Colonic mucosa (tissue), 4 donors: Measurements from ENCODE around the gene CTNND2. TPM values are rescaled to one million over a fixed set of nuclear protein-coding genes. Genes with fewer than 3 reads are reported as not detected.

Source experiments
- DNase-seq: peaks from one replicate; pipeline ENCODE4 v3.0.0-alpha.2; 2020
- H3K27ac ChIP-seq: fragments of 200-600 bp; one replicate; pipeline ENCODE4 v1.8.0; 2021
- H3K27me3 ChIP-seq: fragments of 200-600 bp; one replicate; pipeline ENCODE4 v1.8.0; 2021
- H3K36me3 ChIP-seq: fragments of 200-600 bp; one replicate; pipeline ENCODE4 v1.8.0; 2021
- H3K4me1 ChIP-seq: fragments of 200-600 bp; one replicate; pipeline ENCODE4 v1.8.0; 2021; ENCODE audit warnings: mild to moderate bottlenecking
- H3K4me3 ChIP-seq: fragments of 200-600 bp; one replicate; pipeline ENCODE4 v1.8.0; 2021
- H3K9ac ChIP-seq, 2 donors: one replicate each; pipeline ENCODE4 v1.7.0; 2013; ENCODE audit warnings: control low read depth in 2 of 2, low read depth in 2 of 2, low read length in 2 of 2
- H3K9me3 ChIP-seq: fragments of 200-600 bp; one replicate; pipeline ENCODE4 v1.8.0; 2021
- intact Hi-C: fragments of 100-400 bp; cut with DNase I; formaldehyde crosslinking; loops from one replicate; pipeline ENCODE4 v1.14.1; 2022
- total RNA-seq, 2 donors: library from RNA; stranded (reverse); fragmentation: NEBNext Ultra II Directional in 1 of 2; extraction: Animal tissue kit (Norgen Biotek cat#: 25700) in 1 of 2; gene quantifications; one replicate each; pipeline ENCODE4 v1.2.1, GENCODE V29; 2021
- TF ChIP-seq, protein P1 (sequence below): fragments of 200-600 bp; IDR thresholded peaks from one replicate; pipeline ENCODE4 v1.8.0; 2022; ENCODE audit warnings: antibody characterized with exemption, mild to moderate bottlenecking
- donor health status: healthy.
- donor health status: DM: no; HTN: no; CAD: no.
- donor health status: DM: no; HTN: no; CAD: no.

CTNND2 gene
- total RNA-seq, 2 donors from 2014 or later, result 1.1 TPM

DNA sequence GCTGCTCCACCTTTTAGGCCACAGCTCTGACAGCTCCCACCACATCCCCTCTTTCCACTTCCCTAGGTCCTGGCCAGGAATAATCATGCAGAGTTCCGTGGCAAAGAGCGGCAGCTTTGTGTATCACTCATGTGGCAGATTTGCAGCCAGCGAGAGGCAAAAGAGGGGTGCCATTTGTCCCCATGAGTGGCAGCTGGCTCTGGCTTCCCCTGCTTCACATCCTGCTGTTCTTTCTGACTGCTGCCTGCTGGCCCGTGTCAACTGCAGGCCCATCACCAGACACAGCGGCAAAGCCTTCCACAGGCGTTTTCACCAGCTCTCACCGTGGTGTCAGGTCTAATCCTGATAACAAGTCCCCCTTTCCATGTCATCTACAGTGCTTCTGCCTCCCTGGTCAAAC, 712.6 kb downstream of the CTNND2 start:
- intact Hi-C loops, result no loop called here
- TF ChIP-seq, protein P1, sequence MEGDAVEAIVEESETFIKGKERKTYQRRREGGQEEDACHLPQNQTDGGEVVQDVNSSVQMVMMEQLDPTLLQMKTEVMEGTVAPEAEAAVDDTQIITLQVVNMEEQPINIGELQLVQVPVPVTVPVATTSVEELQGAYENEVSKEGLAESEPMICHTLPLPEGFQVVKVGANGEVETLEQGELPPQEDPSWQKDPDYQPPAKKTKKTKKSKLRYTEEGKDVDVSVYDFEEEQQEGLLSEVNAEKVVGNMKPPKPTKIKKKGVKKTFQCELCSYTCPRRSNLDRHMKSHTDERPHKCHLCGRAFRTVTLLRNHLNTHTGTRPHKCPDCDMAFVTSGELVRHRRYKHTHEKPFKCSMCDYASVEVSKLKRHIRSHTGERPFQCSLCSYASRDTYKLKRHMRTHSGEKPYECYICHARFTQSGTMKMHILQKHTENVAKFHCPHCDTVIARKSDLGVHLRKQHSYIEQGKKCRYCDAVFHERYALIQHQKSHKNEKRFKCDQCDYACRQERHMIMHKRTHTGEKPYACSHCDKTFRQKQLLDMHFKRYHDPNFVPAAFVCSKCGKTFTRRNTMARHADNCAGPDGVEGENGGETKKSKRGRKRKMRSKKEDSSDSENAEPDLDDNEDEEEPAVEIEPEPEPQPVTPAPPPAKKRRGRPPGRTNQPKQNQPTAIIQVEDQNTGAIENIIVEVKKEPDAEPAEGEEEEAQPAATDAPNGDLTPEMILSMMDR, result no peak
- no peaks in the 10 kb centered on the region for H3K4me1 ChIP-seq
- DNase-seq, result no peak
- H3K36me3 ChIP-seq, result no peaks in the 10 kb centered on the region
- no peak overlapping the region for H3K27ac ChIP-seq
- H3K4me3 ChIP-seq, result no peak overlapping the region
- H3K27me3 ChIP-seq, result no peaks in the 10 kb centered on the region
- H3K9ac ChIP-seq, result no peak overlapping the region
- H3K9me3 ChIP-seq, result no peaks in the 10 kb centered on the region

DNA sequence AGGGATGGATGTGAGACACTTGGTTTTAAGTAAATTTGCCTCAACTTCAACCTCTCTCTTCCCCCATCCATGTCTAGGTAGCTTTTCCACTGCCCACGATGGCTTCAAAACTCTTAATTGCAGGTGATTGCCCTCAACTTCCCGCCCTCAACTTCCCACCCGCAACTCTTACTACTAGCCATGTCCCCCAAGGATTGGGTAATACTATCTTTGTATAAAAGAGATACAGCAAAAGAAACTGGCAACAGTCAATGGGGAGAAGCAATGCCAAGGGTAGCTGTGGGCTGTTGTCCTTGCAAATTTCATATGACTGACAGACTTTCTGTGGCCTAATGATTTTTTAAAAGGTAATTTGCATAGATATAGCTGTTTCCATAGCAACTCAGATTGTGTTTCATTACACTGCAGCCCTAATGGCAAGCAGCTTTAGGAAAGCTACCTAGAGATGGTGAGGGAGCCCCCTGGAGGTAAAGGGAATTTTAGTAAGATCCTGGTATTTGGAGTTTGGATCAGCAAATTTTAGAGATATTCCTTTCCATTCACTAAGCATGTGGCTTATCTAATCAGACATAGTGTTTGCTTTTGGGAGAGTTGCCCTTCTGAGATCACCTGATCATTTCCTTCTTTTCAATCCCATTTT, 721.7 kb downstream of the CTNND2 start:
- Histone ChIP-seq H3K4me1 (no peaks in the 10 kb centered on the region), H3K27me3 (no peaks in the 10 kb centered on the region), H3K9me3 (no peaks in the 10 kb centered on the region), H3K9ac (no peak overlapping the region), H3K36me3 (no peaks in the 10 kb centered on the region), H3K27ac (no peak overlapping the region), H3K4me3 (no peak overlapping the region)
- intact Hi-C loops, result no loop called here
- TF ChIP-seq, protein P1, result peak; percentile 17
- DNase-seq, result no peak

DNA sequence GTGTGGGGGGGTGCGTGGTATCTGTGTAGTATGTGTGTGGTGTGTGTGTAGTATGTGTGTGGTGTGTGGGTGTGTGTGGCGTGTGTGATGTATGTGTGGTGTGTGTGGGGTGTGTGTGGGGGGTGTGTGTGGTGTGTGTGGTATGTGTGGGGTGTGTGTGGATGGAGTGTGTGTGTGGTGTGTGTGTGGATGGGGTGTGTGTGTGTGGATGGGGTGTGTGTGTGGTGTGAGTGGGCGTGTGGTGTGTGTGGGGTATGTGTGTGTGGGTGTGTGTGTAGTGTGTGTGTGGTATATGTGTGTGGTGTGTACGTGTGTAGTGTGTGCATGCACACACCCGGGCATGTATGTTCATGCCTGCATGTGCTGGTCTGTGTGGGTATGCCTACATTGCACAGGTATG, 722.3 kb downstream of the CTNND2 start:
- Histone ChIP-seq H3K36me3 (no peaks in the 10 kb centered on the region), H3K4me3 (no peak overlapping the region), H3K27ac (no peak overlapping the region), H3K9me3 (no peaks in the 10 kb centered on the region), H3K27me3 (no peaks in the 10 kb centered on the region), H3K9ac (no peak overlapping the region), H3K4me1 (no peaks in the 10 kb centered on the region)
- intact Hi-C loops, result no loop called here
- TF ChIP-seq, protein P1, result no peak
- DNase-seq, result no peak

DNA sequence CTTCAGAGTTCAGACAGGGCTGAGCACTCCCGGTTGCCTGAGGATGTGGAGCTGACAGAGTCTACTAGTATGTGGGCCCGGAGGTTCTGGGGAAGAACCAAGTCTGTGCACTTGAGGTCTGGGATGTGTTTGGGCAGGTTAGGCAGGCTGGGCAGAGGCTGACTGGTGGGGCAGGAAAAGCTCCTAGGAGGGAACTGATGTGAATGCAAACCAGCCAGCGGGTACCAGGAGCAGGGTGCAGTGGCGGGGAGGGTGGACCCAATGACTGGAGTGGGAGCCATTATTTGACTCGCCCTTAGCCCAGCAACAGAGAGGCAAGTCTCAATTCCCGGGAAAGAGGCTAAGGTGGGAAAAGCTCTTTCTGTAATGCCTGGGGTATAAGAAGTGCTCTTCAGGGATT, 723.4 kb downstream of the CTNND2 start:
- intact Hi-C loops, result no loop called here

DNA sequence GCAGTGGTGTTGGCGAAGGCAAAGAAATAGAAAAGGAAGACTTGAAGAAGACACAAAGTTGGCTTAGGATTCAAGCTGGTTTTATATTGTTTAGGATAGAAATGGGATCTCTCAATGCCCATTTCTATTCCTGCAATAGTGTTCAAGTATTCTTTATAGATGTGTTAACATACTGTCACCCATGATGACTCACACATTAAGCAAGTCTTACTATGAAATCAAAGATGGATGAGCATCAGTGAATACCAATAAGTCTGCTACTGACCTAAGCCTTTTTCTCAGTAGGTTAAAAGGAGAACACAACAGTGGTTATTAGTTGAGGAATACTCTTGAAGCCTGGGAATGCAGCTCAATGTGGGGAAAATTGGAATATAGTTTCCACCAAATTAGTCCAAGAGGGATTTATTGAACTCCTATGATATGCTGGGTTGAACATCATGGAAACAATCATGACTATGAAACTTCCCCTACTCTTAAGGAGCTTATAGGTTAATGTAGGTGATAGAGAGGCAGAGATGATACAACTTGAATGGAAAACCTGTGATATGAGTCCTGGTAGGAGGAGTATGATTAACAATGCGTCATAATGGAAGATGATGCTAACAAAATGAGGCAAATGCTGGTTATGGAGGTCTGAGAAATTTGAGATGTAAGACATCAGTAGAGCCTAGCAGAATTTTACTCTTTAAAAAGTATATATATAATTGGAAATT, 726.1 kb downstream of the CTNND2 start:
- Histone ChIP-seq H3K27ac (no peak overlapping the region), H3K4me3 (no peak overlapping the region), H3K4me1 (no peaks in the 10 kb centered on the region), H3K9me3 (no peaks in the 10 kb centered on the region), H3K36me3 (no peaks in the 10 kb centered on the region), H3K9ac (no peak overlapping the region), H3K27me3 (no peaks in the 10 kb centered on the region)
- TF ChIP-seq, protein P1, result no peak
- intact Hi-C loops, result no loop called here
- DNase-seq, result no peak

More for the DNA sequence above, 723.4 kb downstream of the CTNND2 start:
- DNase-seq, result no peak
- no peaks in the 10 kb centered on the region for H3K27me3 ChIP-seq
- TF ChIP-seq, protein P1, result no peak
- H3K27ac ChIP-seq, result no peak overlapping the region
- H3K36me3 ChIP-seq, result no peaks in the 10 kb centered on the region
- H3K9ac ChIP-seq, result no peak overlapping the region
- no peaks in the 10 kb centered on the region for H3K4me1 ChIP-seq
- H3K9me3 ChIP-seq, result no peaks in the 10 kb centered on the region
- H3K4me3 ChIP-seq, result no peak overlapping the region
